Erythroblast (primary cell): ENCODE measurements around the gene TRANK1.

Experiments used
- DNase-seq, 2 experiments: peaks; one replicate each; lab custom pipeline; 2025; lab: John Stamatoyannopoulos, UW
- GATA1 ChIP-seq: IDR thresholded peaks from 2 replicates; pipeline ENCODE4 v1.6.1; 2011; ENCODE audit warnings: low read depth, mild to moderate bottlenecking, control low read depth, low read length, moderate library complexity
- POLR2A ChIP-seq: IDR thresholded peaks from 2 replicates; pipeline ENCODE4 v1.6.1; 2011; ENCODE audit warnings: mild to moderate bottlenecking, low read length

TRANK1 gene

DNA sequence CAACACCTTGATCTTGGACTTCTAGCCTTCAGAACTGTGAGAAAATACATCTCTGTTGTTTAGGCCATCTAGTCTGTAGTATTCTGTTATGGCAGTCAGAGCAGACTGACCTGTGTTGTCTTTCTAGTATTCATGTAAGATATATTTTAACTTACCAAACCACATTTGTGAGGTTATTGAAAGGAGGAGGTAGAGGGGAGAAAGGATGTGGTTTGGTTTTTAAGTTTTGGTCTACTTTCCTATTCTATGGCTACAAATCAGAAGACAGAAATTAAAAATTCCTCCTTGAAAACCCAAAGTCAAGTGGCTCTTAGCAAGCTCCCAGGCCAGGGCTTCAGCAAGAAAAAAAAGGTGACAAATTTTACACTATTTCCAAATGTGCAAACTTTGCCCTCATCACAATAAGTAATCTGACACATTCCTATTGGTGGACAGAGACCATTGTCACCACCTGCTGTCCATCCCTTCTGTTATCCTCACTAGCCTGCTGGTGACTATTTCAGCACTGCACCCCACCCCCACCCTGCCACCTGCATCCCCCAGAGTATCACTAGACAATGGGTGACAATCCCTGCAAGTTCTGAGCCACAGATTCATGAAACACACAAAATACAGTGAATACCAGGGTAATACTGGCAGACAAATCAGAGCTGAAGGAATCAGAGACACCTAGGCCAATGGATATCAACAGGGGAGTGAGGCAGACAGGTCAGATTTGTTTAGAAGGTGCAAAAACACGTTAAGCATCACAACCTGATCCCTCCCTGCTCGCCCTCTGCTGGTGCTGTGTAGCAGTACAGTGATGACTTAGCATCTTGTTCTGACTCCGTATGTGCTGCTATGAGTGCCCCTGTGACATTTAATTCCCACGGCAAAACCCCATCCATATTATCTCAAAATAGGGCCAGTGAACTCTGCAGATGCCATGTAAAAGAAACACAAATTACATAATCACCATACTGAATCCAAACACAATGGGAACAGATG is 101.5 kb downstream of the TRANK1 start:
- DNase-seq = peak; percentile 47 to 53
- no peak for TF ChIP-seq GATA1
- no peak for TF ChIP-seq POLR2A

DNA sequence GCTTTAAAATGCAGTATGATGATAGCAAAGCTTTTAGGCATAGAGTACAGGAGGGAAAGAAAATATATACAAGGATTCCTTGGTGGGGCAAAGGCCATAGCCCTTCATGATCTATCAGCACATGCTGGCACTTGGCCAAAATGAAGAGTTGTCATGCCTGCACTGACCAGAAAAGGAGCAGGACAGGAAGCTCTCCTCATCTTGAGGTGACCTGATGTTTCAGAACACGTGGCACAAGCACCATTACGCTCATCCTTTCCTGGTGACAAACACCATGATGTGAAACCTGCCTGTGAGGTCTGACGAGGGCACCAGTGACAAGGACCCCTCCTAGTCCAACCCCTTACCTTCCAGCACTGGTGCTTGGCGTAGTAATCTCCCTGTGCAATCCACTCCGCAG is 102.6 kb downstream of the TRANK1 start:
- TF ChIP-seq POLR2A (no peak), GATA1 (no peak)
- DNase-seq = peak; percentile 15 to 35

DNA sequence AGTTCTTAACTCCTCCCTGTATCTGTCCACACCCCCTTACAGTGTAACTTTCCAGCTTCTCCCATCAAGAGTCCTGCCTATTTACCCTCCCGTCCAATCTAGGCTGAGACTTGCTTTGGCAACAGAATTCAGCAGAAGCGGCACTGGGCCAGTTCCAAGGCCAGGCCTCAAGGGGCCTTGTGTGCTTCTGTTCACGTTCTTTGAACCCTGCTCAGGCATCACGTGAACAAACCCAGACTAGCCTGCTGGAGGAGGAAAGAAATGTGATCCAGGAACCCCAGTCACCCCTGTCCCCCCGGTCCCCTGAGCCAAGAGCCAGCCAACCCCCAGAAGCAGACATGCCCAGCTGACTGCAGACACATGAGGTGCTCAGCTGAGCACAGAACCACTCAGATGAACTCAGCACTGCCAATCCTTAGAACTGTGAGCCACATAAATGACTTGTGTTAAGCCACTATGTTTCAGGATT is 104.4 kb downstream of the TRANK1 start:
- TF ChIP-seq POLR2A = no peak
- no peak for TF ChIP-seq GATA1
- no peak for DNase-seq

DNA sequence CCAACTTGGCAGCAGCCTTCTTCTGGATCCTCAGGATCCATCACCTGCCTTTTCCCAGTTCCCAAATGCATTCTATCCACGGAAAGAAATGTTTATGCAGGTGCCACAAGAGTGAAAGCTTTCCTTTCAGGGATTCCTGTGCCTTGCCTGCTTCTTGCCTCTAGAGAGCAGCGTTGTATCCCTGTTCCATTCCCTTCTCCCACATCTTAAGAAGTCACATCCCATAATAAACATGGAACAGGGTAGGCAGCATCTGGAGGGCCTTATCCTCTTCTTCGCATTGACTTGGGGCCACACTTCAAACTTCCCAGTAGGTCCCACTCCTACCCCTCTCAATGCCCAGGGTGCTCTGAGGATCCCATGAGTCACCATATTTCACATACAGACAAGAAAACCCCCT is 107.8 kb downstream of the TRANK1 start:
- no peak for TF ChIP-seq GATA1
- no peak for TF ChIP-seq POLR2A
- DNase-seq = peak in 1 of 2 experiments; percentile 20

DNA sequence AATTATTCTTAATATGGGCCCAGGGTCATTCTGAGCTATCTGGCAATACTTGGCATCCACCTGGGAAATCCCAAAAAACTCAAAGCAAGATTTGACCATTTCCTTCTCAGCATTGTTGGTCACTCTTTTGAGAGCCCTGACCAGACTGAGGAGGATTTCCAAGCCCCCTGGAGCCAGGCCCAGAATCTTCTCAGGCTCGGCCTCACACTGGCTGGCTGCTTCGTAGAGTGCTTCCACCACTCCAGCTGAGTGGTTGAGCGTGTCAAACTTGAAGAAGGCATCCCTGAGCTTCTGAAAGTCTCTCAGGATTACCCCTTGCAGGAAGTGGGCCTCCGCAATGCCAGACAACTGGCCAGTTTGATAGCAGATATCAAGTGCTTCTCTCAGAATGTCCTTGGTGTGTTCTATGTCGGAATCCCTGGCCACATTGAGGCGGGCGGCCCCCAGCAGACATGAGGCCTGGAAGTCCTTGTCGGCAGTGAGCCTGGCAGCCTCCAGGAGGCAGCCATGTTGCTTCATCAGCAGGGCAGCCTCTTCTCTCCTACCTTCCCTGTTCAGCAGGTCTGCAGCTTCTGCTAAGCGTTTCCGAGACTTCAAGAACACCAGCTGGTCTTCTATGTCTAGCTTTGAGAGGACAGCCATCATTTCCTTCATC is 111.6 kb downstream of the TRANK1 start:
- TF ChIP-seq GATA1 = no peak
- no peak for TF ChIP-seq POLR2A
- DNase-seq = no peak

DNA sequence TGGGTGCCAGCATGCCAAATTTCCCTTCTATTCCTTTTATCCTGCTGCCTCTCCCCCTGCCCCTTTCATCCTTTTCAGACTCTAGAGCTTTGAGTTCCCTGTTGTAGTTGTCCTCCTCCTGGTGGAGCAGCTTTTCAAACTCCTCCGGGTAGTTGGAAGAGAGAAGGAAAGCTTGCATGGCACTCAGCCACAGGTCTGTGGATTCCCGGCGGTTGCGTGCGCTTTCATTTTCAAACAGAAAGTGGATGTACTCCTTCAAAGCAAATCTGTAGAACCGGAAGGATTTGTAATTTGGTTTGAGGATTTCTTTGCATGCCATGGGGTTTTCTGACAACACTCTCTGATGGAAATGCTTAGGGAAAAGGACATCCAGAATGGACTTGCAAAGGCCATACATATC is 112.4 kb downstream of the TRANK1 start:
- DNase-seq = no peak
- TF ChIP-seq POLR2A (no peak), GATA1 (no peak)

DNA sequence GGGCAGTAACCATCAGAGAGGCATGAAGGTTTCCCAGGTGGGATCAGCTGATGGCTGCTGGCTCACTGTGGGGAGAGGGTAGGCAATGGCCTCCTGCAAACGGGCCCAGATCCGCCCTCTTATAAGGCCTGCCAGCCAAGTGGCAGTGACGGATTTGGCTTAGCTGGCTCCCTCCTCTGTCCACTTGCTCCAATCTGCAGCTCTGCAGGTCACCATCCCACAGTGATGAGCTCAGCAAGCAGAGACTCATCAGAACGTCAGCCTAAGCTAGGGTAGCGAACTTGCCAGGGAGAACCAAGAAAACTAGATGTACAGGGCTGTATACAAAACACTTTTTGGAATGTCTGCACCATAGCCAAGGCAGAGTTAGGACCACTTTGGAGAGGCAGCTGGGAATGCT is 117.7 kb downstream of the TRANK1 start:
- TF ChIP-seq GATA1 = no peak
- no peak for TF ChIP-seq POLR2A
- DNase-seq = no peak

DNA sequence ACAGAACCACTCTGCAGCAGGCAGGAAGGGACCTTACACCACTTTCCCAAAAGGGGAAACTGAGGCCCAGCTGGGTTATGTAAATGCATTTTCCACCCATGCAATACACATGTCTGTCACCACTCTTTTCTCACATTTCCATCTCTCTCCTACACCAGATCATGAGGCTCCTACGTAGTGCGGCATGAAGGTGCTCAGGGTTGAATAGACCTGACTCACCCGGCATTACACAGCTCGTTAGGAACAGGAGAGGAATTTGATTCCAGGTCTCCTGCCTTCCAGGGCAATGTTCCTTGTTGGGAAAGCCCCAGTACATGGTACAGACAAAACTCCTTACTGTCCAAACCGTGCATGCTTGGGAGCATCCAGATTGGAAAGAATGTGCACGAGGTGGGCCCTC is 118.6 kb downstream of the TRANK1 start:
- no peak for DNase-seq
- TF ChIP-seq POLR2A (no peak), GATA1 (no peak)

DNA sequence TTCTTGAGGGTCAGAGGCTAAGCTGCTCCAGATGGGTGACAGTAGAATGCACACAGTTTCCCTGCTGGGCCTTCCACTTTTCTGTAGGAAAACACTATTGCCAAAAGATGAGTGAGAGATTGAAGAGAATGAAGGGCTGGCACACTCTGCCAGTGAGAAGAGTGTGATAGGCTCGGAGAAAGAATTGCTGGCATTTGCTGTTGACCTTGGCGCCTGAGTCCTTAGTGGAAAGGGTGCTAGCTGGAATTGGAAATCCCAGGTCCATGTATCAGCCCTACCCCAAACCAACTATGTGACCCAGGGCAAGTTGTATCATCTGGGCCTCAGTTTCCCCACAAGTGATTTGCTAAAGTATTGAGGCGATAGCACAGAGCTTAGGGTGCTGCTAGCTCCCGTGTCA is 120.4 kb downstream of the TRANK1 start:
- TF ChIP-seq POLR2A (no peak), GATA1 (no peak)

DNA sequence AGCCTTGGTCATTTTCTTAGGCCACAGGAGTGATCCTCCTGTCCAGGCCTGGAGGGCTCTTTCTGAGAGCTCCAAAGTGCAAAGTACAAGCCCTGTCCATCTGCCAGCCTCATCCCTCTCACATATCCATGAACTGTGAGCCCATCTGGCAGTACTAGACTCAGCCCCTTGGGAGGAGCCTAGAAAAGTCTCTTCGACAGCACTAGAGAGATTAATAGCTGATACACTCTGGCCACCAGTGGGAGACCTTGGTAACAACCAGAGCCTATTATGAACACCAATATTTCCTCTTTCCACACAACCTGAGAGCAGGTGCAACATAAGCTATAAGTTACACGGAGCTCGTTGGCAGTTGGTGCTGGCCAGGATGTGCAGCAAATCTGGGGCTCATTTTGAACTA is 121.0 kb downstream of the TRANK1 start:
- no peak for TF ChIP-seq POLR2A
- TF ChIP-seq GATA1 = no peak
- no peak for DNase-seq

More for the DNA sequence above, 120.4 kb downstream of the TRANK1 start:
- no peak for DNase-seq

DNA sequence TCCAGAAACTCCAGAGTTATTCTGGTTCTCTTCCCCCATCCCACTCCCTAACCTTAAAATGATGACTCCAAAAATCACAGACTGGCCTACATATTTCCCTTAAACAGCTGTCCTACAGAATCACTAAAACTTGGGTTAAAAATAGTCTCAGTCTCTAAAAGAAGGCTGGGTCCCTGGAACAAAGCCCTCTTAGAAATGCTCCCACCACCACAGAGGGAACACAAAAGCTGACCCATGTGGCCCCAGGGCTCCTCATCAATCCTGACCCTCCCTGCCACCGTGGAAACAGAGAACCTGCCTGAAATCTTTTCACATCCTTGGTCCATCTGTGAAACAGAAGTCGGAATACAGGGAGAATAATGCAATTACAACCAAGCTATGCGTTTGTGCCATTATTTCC is 124.8 kb downstream of the TRANK1 start:
- DNase-seq = no peak
- TF ChIP-seq GATA1 (no peak), POLR2A (no peak)

DNA sequence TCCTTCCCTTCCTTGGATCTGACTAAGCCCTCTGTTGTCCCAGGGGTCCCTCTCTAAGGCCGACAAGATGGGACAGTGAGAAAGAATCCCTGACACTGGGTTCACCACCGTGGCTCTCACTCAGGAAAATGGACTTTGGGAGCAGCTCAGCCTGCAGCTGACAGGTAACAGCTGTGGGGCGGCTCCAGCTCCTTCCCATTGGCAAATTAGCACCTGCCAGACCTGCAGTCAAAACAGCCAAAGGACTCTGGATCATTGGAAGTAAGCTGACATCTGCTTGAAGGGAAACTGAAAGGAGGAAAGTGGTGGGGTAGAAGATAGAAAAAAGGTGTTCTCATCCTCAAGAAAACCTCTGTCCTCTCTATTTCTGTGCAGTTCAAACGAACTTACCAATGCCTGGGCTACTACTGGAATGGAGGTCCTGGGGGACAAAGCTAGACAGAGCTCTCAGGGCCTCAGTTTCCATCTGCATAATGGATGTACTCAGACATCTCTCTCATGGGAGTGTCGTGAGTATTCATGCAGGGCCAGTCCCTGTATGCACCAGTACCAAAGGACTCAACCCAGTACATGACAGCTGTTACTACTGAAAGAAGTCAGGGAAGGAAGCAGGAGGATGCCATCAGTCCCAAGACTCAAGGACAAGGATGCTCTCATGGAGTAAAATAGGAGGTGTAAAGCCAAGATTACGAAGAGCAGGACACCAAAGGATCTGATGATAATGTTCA is 126.9 kb downstream of the TRANK1 start:
- no peak for DNase-seq
- TF ChIP-seq GATA1 (no peak), POLR2A (no peak)

DNA sequence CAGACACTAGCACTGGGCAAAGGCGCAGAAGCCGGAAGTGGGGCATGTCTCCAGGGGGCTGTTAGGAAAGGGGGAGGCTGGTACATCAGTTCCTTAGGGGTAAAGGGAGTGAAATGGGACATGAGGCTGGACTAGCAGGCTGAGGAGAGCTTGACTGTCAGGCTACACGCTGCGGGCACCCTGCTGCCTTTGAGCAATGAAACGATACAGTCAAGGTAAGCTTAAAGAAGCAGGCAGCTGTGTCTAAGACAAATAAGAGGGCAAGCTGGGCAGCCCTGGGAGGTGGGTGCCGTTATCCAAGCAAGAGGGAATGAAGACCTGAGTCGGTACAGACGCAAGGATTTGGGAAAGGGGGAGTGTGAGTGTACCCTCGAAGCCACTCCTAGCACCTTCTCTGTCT is 129.5 kb downstream of the TRANK1 start:
- TF ChIP-seq POLR2A (no peak), GATA1 (no peak)
- no peak for DNase-seq
